HepG2 (cell line): ENCODE data around the gene COASY. TPM values are rescaled to one million over a fixed set of nuclear protein-coding genes. Genes with fewer than 3 reads are reported as not detected.

ENCODE experiments used
- ATAC-seq: fragments of 200-7000 bp; cut with Tn5 transposase; 3 replicates; pipeline ENCODE4 v1.9.1; 2020; ENCODE audit warnings: mild to moderate bottlenecking, moderate library complexity
- BruUV-seq: library from RNA; stranded (reverse); fragments of 400-500 nt; replicated peaks from 2 replicates; lab custom pipeline; 2021; lab: Mats Ljungman, UMichigan
- CTCF ChIA-PET: fragments of 300-600 bp; formaldehyde crosslinking; extraction: SDS; loops from one replicate; lab custom pipeline; 2021; ENCODE audit warnings: low total read pairs, inconsistent platforms, low intra/inter-chr PET ratio; lab: Yijun Ruan, JAX
- POLR2A ChIA-PET: fragments of 350-600 bp; sonication (Branson Sonifier 250); formaldehyde crosslinking; loops from one replicate; lab custom pipeline; 2020; ENCODE audit warnings: antibody characterized with exemption, inconsistent platforms; lab: Yijun Ruan, JAX
- DNase-seq: peaks from one replicate; pipeline ENCODE4 v3.0.0-alpha.2; 2015; ENCODE audit warnings: low spot score
- FAIRE-seq: peaks from 3 replicates; lab custom pipeline; 2011; peaks lifted over from hg19 to GRCh38; lab: Jason Lieb, UNC
- H2AFZ ChIP-seq: one replicate; pipeline ENCODE4 v1.6.1; 2011; ENCODE audit warnings: low read length, inconsistent platforms
- H3K27ac ChIP-seq: fragments of 300-600 bp; 3 replicates; pipeline ENCODE4 v1.8.0; 2011; ENCODE audit warnings: mixed run types, mild to moderate bottlenecking, mixed read lengths, low read length, inconsistent platforms; ENCODE audit not compliant: insufficient read depth; ENCODE audit errors: extremely low read length
- H3K27me3 ChIP-seq, 2 experiments: fragments of 200-600 bp in 1 of 2; 2 replicates in 1 of 2; 3 replicates in 1 of 2; pipeline versions ENCODE4 v1.6.0 to v1.8.0; 2011; ENCODE audit warnings: low read length in 2 of 2, mild to moderate bottlenecking in 2 of 2, moderate library complexity in 2 of 2, inconsistent platforms in 1 of 2; ENCODE audit not compliant: insufficient read depth in 2 of 2, control insufficient read depth in 1 of 2
- H3K36me3 ChIP-seq, 2 experiments: fragments of 200-600 bp in 1 of 2; replicated peaks in 1 of 2; 2 replicates in 1 of 2; 3 replicates in 1 of 2; pipeline versions ENCODE4 v1.5.1 to v1.8.0; 2011; ENCODE audit warnings: low read length in 2 of 2, inconsistent platforms in 1 of 2; ENCODE audit not compliant: insufficient read depth in 2 of 2, control insufficient read depth in 1 of 2
- H3K4me1 ChIP-seq: 2 replicates; pipeline ENCODE4 v1.5.1; 2012; ENCODE audit warnings: low read length, inconsistent platforms; ENCODE audit not compliant: insufficient read depth
- H3K4me2 ChIP-seq: 2 replicates; pipeline ENCODE4 v1.6.0; 2011; ENCODE audit warnings: low read depth, low read length, inconsistent platforms
- H3K4me3 ChIP-seq, 3 experiments: fragments of 200-600 bp in 1 of 3; sonication (generic), shearing (Covaris generic) in 1 of 3; replicated peaks in 1 of 3; 2 replicates each; pipeline ENCODE4 v1.5.1; 2011 to 2016; ENCODE audit warnings: low read length in 3 of 3, inconsistent platforms in 2 of 3, low read depth in 2 of 3, mild to moderate bottlenecking in 2 of 3, control low read depth in 1 of 3, mixed read lengths in 1 of 3; ENCODE audit not compliant: insufficient read depth in 1 of 3
- H3K79me2 ChIP-seq: one replicate; pipeline ENCODE4 v1.6.1; 2011; ENCODE audit warnings: low read length, inconsistent platforms; ENCODE audit not compliant: insufficient read depth
- H3K9ac ChIP-seq: 2 replicates; pipeline ENCODE4 v1.6.0; 2011; ENCODE audit warnings: mild to moderate bottlenecking, low read depth, low read length, inconsistent platforms; ENCODE audit not compliant: insufficient read depth
- H3K9me3 ChIP-seq: 2 replicates; pipeline ENCODE4 v1.5.1; 2012; ENCODE audit warnings: mild to moderate bottlenecking, low read length
- H4K20me1 ChIP-seq: 2 replicates; pipeline ENCODE4 v1.6.0; 2011; ENCODE audit warnings: inconsistent platforms, mild to moderate bottlenecking, low read length, moderate library complexity; ENCODE audit not compliant: insufficient read depth
- AGO2 ChIP-seq: fragments of 200-400 bp; formaldehyde crosslinking; optimal IDR thresholded peaks from 2 replicates; pipeline ENCODE3; 2017; ENCODE audit warnings: mild to moderate bottlenecking, low read depth, low read length, moderate library complexity
- ATF7-NPFF ChIP-seq: sonication (generic); formaldehyde crosslinking; IDR thresholded peaks from 2 replicates; pipeline ENCODE4 v1.8.1; 2023; ENCODE audit warnings: mild to moderate bottlenecking, low read depth, missing genetic modification reagents, moderate library complexity
- CEBPG ChIP-seq: IDR thresholded peaks from 2 replicates; pipeline ENCODE4 v1.6.1; 2016
- ELF4 ChIP-seq: sonication (generic); formaldehyde crosslinking; IDR thresholded peaks from 2 replicates; pipeline ENCODE4 v1.5.0; 2020; ENCODE audit warnings: missing genetic modification reagents, mild to moderate bottlenecking, moderate library complexity, borderline replicate concordance
- HDAC6 ChIP-seq: fragments of 200-600 bp; sonication (generic); IDR thresholded peaks from 2 replicates; pipeline ENCODE4 v1.7.0; 2017; ENCODE audit warnings: mild to moderate bottlenecking, antibody characterized with exemption, low read length, low read depth
- KDM4B ChIP-seq: sonication (generic); formaldehyde crosslinking; IDR thresholded peaks from 2 replicates; pipeline ENCODE4 v1.4.0; 2020; ENCODE audit warnings: missing genetic modification reagents
- MLLT10 ChIP-seq: sonication (generic); formaldehyde crosslinking; IDR thresholded peaks from 2 replicates; pipeline ENCODE4 v1.4.0; 2020; ENCODE audit warnings: missing genetic modification reagents
- MYNN ChIP-seq: sonication (generic); formaldehyde crosslinking; IDR thresholded peaks from 2 replicates; pipeline ENCODE4 v1.4.0; 2020; ENCODE audit warnings: mild to moderate bottlenecking, low read depth, missing genetic modification reagents
- NFE2 ChIP-seq: sonication (generic); formaldehyde crosslinking; IDR thresholded peaks from 2 replicates; pipeline ENCODE4 v1.4.0; 2020; ENCODE audit warnings: missing genetic modification reagents
- NKX3-1 ChIP-seq: sonication (generic); formaldehyde crosslinking; IDR thresholded peaks from 2 replicates; pipeline ENCODE4 v1.5.0; 2020; ENCODE audit warnings: missing genetic modification reagents
- ZFAT ChIP-seq: sonication (generic); formaldehyde crosslinking; conservative IDR thresholded peaks from 2 replicates; pipeline ENCODE4 v1.8.1; 2023; ENCODE audit warnings: missing genetic modification reagents, inconsistent platforms
- ZKSCAN5 ChIP-seq: sonication (generic); formaldehyde crosslinking; IDR thresholded peaks from 2 replicates; pipeline ENCODE4 v1.5.1; 2020; ENCODE audit warnings: mild to moderate bottlenecking, missing genetic modification reagents
- ZNF256 ChIP-seq: sonication (generic); formaldehyde crosslinking; conservative IDR thresholded peaks from 2 replicates; pipeline ENCODE4 v1.4.0; 2020; ENCODE audit warnings: missing genetic modification reagents
- ZNF317 ChIP-seq: sonication (generic); formaldehyde crosslinking; IDR thresholded peaks from 2 replicates; pipeline ENCODE4 v1.5.0; 2020; ENCODE audit warnings: mild to moderate bottlenecking, missing genetic modification reagents
- ZNF333 ChIP-seq: sonication (generic); formaldehyde crosslinking; IDR thresholded peaks from 2 replicates; pipeline ENCODE4 v1.4.0; 2020; ENCODE audit warnings: mild to moderate bottlenecking, missing genetic modification reagents, borderline replicate concordance
- ZNF382 ChIP-seq: sonication (generic); formaldehyde crosslinking; IDR thresholded peaks from 2 replicates; pipeline ENCODE4 v1.5.0; 2020; ENCODE audit warnings: missing genetic modification reagents, mild to moderate bottlenecking, borderline replicate concordance
- ZNF510 ChIP-seq: sonication (generic); formaldehyde crosslinking; IDR thresholded peaks from 2 replicates; pipeline ENCODE4 v1.4.0; 2020; ENCODE audit warnings: low read depth, mild to moderate bottlenecking, missing genetic modification reagents
- WGBS: methylation state at CpG from one replicate; pipeline ENCODE4 v1.1.6; 2017; ENCODE audit warnings: low lambda C conversion rate; 5-methylcytosine and 5-hydroxymethylcytosine counted together
- in situ Hi-C: cut with HindIII; loops from 2 replicates; pipeline ENCODE4 v1.10.0; 2017; ENCODE audit warnings: low pct_unique_long_range_greater_than_20kb; ENCODE audit not compliant: extremely low pct_ligation_motif_present
- intact Hi-C: fragments of 100-400 bp; cut with micrococcal nuclease; formaldehyde crosslinking; loops from one replicate; pipeline ENCODE4 v1.10.0; 2022; ENCODE audit not compliant: unreplicated experiment
- polyA plus RNA-seq, 8 experiments: library from polyadenylated mRNA; depleted of rRNA in 3 of 8; stranded (reverse) in 7 of 8; unstranded in 1 of 8; fragments of >200 nt; fragmentation: Illumina TruSeq in 4 of 8; extraction: Trizol in 4 of 8; gene quantifications; 2 replicates each; pipeline versions ENCODE4 v1.2.1 to v1.2.3, GENCODE V29; 2011 to 2016; ENCODE audit warnings: low read depth in 4 of 8, missing spikeins in 1 of 8, mixed read lengths in 1 of 8; ENCODE audit not compliant: insufficient read depth in 1 of 8
- total RNA-seq, 5 experiments: library from RNA; depleted of rRNA; stranded (reverse); fragments of >200 nt; fragmentation: Illumina TruSeq; extraction: Trizol; gene quantifications; 2 replicates each; pipeline ENCODE4 v1.2.3, GENCODE V29; 2016; ENCODE audit warnings: low read depth in 1 of 5
- TF ChIP-seq, protein P1 (sequence below): sonication (generic); formaldehyde crosslinking; IDR thresholded peaks from 2 replicates; pipeline ENCODE4 v1.4.0; 2020; ENCODE audit warnings: mild to moderate bottlenecking, missing genetic modification reagents, borderline replicate concordance
- TF ChIP-seq, protein P2 (sequence below), 2 experiments: IDR thresholded peaks; 2 replicates each; pipeline ENCODE4 v1.6.1; 2011 to 2012; ENCODE audit warnings: low read length in 2 of 2, borderline replicate concordance in 1 of 2, low read depth in 1 of 2, mild to moderate bottlenecking in 1 of 2, moderate library complexity in 1 of 2

Gene COASY
- total and polyA plus RNA-seq, 2 of the 13 experiments (the other 11 are each of a cell fraction or from before 2014, with no cell fraction given): 90.7 to 125 TPM

DNA sequence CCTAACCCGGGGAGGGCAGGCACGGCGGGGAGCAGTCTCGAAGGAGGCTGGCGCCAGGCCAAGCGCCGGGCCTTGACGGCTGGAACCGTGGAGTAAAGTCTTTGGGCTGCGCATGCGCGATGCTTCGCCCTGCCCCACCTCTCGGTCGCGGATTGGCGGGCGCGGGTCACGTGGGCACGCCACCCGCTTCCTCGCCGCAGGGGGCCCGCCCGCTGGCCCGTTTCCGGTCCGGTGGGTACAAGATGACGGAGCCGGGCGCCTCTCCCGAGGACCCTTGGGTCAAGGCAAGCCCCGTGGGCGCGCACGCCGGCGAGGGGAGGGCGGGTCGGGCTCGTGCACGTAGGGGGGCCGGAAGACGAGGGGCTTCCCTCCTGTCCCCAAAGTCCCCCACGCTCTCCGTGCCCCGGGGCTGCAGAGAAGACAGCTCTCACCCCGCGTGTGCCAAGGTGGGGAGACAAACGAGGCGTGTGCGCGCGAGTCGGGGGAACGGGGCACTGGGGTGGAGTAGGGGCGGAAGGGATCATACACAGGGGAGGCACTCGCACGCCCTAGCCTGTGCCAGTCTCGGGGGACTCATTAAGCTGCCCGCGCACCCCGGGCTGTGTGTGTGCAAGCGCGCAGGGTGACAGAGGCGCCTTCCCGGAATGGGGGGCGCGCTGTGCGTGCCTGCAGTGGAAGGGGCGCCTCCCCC is 5.1 kb downstream of the COASY start, which contains the start of gene MLX:
TSS of gene MLX (plus strand) at position 218 of the 691 bp plus-strand sequence. CDS start at position 243, 25 bp downstream.
- Histone ChIP-seq H3K36me3 (peaks cover 33 to 56% of the 10 kb centered on the region in 2 experiments), H2AFZ (no peak within 1 kb of the TSS), H3K27me3 (no peaks in the 10 kb centered on the region; a peak in 1 of 5 replicates), H3K4me3 (peak within 1 kb of the TSS; percentile 67 to 93 (median 91)), H4K20me1 (no peaks in the 10 kb centered on the region), H3K4me2 (peak within 1 kb of the TSS; percentile 99), H3K9ac (peak within 1 kb of the TSS; percentile 88), H3K79me2 (peaks cover 41% of the 10 kb centered on the region), H3K4me1 (peaks cover 72% of the 10 kb centered on the region), H3K27ac (peak within 1 kb of the TSS; percentile 91), H3K9me3 (no peaks in the 10 kb centered on the region)
- BruUV-seq: no TSS peak
- FAIRE-seq: peak; percentile 51
- CTCF ChIA-PET: no interaction called here
- DNase-seq: peak; percentile 91
- under 1% methylated on average over 21 of the region's 72 CpGs for WGBS
- ATAC-seq: peak; percentile 64
- POLR2A ChIA-PET: interaction anchor here (1.0 to 8.5 kb wide), 11 partner anchors 9 to 265 kb away, joined by 3 to 128 read pairs (median 5); partner anchors contain the start of genes HSD17B1, NAGLU, PSMC3IP and PSME3
- in situ Hi-C loops: no loop called here
- intact Hi-C loops: loop anchor here (1.0 kb wide), 1 partner anchor 10 kb away; the partner anchor contains the start of gene PSMC3IP
- no peak for TF ChIP-seq ELF4
- TF ChIP-seq AGO2: peak; percentile 99
- peak; percentile 92 for TF ChIP-seq ATF7-NPFF
- peak; percentile 85 for TF ChIP-seq ZNF510 (CRISPR knock-in tag)
- TF ChIP-seq NFE2: no peak; the same call in 1 of the 2 replicates
- TF ChIP-seq HDAC6: no peak
- TF ChIP-seq ZKSCAN5 (CRISPR knock-in tag): 0 out of 2 replicates have a peak, but pooled peaks have one; percentile 50
- no peak for TF ChIP-seq MYNN
- TF ChIP-seq, protein P1, sequence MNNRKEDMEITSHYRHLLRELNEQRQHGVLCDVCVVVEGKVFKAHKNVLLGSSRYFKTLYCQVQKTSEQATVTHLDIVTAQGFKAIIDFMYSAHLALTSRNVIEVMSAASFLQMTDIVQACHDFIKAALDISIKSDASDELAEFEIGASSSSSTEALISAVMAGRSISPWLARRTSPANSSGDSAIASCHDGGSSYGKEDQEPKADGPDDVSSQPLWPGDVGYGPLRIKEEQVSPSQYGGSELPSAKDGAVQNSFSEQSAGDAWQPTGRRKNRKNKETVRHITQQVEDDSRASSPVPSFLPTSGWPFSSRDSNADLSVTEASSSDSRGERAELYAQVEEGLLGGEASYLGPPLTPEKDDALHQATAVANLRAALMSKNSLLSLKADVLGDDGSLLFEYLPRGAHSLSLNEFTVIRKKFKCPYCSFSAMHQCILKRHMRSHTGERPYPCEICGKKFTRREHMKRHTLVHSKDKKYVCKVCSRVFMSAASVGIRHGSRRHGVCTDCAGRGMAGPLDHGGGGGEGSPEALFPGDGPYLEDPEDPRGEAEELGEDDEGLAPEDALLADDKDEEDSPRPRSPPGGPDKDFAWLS (CRISPR knock-in tag): 0 out of 2 replicates have a peak, but pooled peaks have one; percentile 65
- no peak for TF ChIP-seq MLLT10 (CRISPR knock-in tag)
- no peak for TF ChIP-seq CEBPG
- TF ChIP-seq ZNF382 (CRISPR knock-in tag): no peak
- TF ChIP-seq ZFAT: 0 out of 2 replicates have a peak, but pooled peaks have one; percentile 0
- TF ChIP-seq NKX3-1 (CRISPR knock-in tag): peak; percentile 87; the same call in 1 of the 2 replicates
- TF ChIP-seq ZNF317 (CRISPR knock-in tag): peak; percentile 81
- TF ChIP-seq, protein P2, sequence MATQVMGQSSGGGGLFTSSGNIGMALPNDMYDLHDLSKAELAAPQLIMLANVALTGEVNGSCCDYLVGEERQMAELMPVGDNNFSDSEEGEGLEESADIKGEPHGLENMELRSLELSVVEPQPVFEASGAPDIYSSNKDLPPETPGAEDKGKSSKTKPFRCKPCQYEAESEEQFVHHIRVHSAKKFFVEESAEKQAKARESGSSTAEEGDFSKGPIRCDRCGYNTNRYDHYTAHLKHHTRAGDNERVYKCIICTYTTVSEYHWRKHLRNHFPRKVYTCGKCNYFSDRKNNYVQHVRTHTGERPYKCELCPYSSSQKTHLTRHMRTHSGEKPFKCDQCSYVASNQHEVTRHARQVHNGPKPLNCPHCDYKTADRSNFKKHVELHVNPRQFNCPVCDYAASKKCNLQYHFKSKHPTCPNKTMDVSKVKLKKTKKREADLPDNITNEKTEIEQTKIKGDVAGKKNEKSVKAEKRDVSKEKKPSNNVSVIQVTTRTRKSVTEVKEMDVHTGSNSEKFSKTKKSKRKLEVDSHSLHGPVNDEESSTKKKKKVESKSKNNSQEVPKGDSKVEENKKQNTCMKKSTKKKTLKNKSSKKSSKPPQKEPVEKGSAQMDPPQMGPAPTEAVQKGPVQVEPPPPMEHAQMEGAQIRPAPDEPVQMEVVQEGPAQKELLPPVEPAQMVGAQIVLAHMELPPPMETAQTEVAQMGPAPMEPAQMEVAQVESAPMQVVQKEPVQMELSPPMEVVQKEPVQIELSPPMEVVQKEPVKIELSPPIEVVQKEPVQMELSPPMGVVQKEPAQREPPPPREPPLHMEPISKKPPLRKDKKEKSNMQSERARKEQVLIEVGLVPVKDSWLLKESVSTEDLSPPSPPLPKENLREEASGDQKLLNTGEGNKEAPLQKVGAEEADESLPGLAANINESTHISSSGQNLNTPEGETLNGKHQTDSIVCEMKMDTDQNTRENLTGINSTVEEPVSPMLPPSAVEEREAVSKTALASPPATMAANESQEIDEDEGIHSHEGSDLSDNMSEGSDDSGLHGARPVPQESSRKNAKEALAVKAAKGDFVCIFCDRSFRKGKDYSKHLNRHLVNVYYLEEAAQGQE (IDR thresholded peaks at IDR 0.05; ENCODE audit: borderline replicate concordance in 1 of 2, low read depth in 1 of 2, low read length in 2 of 2): no peak
- no peak for TF ChIP-seq ZNF256 (CRISPR knock-in tag)
- no peak; the same call in none of the 2 replicates for TF ChIP-seq KDM4B (CRISPR knock-in tag)
- TF ChIP-seq ZNF333 (CRISPR knock-in tag): 0 out of 2 replicates have a peak, but pooled peaks have one; percentile 21
